ENCODE measurements around the gene SELE. TPM values are rescaled to one million over a fixed set of nuclear protein-coding genes. Genes with fewer than 3 reads are reported as not detected.

The SELE gene
- total and polyA plus RNA-seq, 2 of the 13 experiments (the other 11 are each of a cell fraction or from before 2014, with no cell fraction given) = 0.04 to 0.09 TPM

GRCh38 chr1:169724168-169724567 lies 9.7 kb downstream of the SELE start (continued):
- TF ChIP-seq MLXIP (CRISPR knock-in tag; IDR thresholded peaks at IDR 0.05; ENCODE audit: borderline replicate concordance) = no peak

- Histone ChIP-seq H3K9ac (ENCODE audit: insufficient read depth, low read depth, low read length) (no peak overlapping the region), H3K9me3 (ENCODE audit: low read length) (no peaks in the 10 kb centered on the region), H3K4me1 (ENCODE audit: insufficient read depth, low read length) (peaks cover 25% of the 10 kb centered on the region), H3K27me3 (ENCODE audit: control insufficient read depth in 1 of 2, insufficient read depth in 2 of 2, low read length in 2 of 2) (no peaks in the 10 kb centered on the region), H3K27ac (ENCODE audit: extremely low read length, insufficient read depth, low read length) (no peak overlapping the region), H3K79me2 (ENCODE audit: insufficient read depth, low read length) (no peaks in the 10 kb centered on the region), H3K4me2 (ENCODE audit: low read depth, low read length) (no peak overlapping the region), H4K20me1 (ENCODE audit: insufficient read depth, low read length) (no peaks in the 10 kb centered on the region), H3K4me3 (replicated peaks in 1 of 3; ENCODE audit: insufficient read depth in 1 of 3, low read depth in 2 of 3, low read length in 3 of 3) (no peak overlapping the region), H3K36me3 (replicated peaks in 1 of 2; ENCODE audit: control insufficient read depth in 1 of 2, insufficient read depth in 2 of 2, low read length in 2 of 2) (no peaks in the 10 kb centered on the region), H2AFZ (ENCODE audit: low read length) (no peak overlapping the region)
- DNase-seq (ENCODE audit: low spot score) (no peak), ATAC-seq (no peak), FAIRE-seq (no peak)
- intact Hi-C loops (cut with micrococcal nuclease; ENCODE audit: unreplicated experiment) (no loop called here), in situ Hi-C loops (cut with HindIII; ENCODE audit: extremely low pct_ligation_motif_present, low pct_unique_long_range_greater_than_20kb) (no loop called here)
- 65% methylated on average over 2 of the region's 2 CpGs for WGBS (ENCODE audit: low lambda C conversion rate)
- ChIA-PET POLR2A (no interaction called here), CTCF (ENCODE audit: low intra/inter-chr PET ratio, low total read pairs) (no interaction called here)
- TF ChIP-seq BRCA1 (CRISPR knock-in tag; IDR thresholded peaks at IDR 0.05) (no peak), FUBP1 (CRISPR knock-in tag; IDR thresholded peaks at IDR 0.05; ENCODE audit: borderline replicate concordance) (no peak), AGO1 (IDR thresholded peaks at IDR 0.05; ENCODE audit: low read depth, low read length, poor library complexity, severe bottlenecking) (no peak), ZNF709 (CRISPR knock-in tag; IDR thresholded peaks at IDR 0.05) (no peak), HIVEP1 (CRISPR knock-in tag; IDR thresholded peaks at IDR 0.05) (no peak), ZNF260 (CRISPR knock-in tag; IDR thresholded peaks at IDR 0.05; ENCODE audit: borderline replicate concordance, low read depth) (no peak), NR0B2 (CRISPR knock-in tag; IDR thresholded peaks at IDR 0.05) (no peak), ZNF839 (CRISPR knock-in tag; IDR thresholded peaks at IDR 0.05; ENCODE audit: borderline replicate concordance) (no peak), TEF (CRISPR knock-in tag; IDR thresholded peaks at IDR 0.05) (no peak)
- no TSS peak for BruUV-seq (replicated peaks)
Measured at GRCh38 chr1:169723763-169724162, 10.1 kb downstream of the SELE start.

Data from HepG2 (cell line).